Measurements from ENCODE around the gene ENOX1. TPM values are rescaled to one million over a fixed set of nuclear protein-coding genes. Genes with fewer than 3 reads are reported as not detected.

Gene ENOX1
- total RNA-seq, 1 experiment from 2014 or later, result 1.8 TPM

GRCh38 chr13:43185226-43185625 is 601.5 kb downstream of the ENOX1 start:
- H3K9me3 Mint-ChIP-seq (ENCODE audit: unreplicated experiment), result no peaks in the 10 kb centered on the region
- no peaks in the 10 kb centered on the region for H3K36me3 Mint-ChIP-seq (ENCODE audit: insufficient read depth, unreplicated experiment)
- no peak overlapping the region for H3K27ac Mint-ChIP-seq (ENCODE audit: low read depth, unreplicated experiment)
- H3K4me1 Mint-ChIP-seq (ENCODE audit: insufficient read depth, unreplicated experiment), result no peaks in the 10 kb centered on the region
- no peaks in the 10 kb centered on the region for H3K27me3 Mint-ChIP-seq (ENCODE audit: insufficient read depth, unreplicated experiment)
- ChIA-PET POLR2A (no interaction called here), CTCF (no interaction called here)
- BruUV-seq (replicated peaks), result no TSS peak
- intact Hi-C loops (cut with micrococcal nuclease), result no loop called here
- no peak for TF ChIP-seq CTCF (IDR thresholded peaks at IDR 0.05; ENCODE audit: unreplicated experiment)
- DNase-seq (ENCODE audit: unreplicated experiment), result no peak
- H3K4me3 Mint-ChIP-seq (ENCODE audit: unreplicated experiment), result no peak overlapping the region

- POLR2A ChIA-PET, result no interaction called here
- no peak for DNase-seq (ENCODE audit: unreplicated experiment)
- H3K9me3 Mint-ChIP-seq (ENCODE audit: unreplicated experiment), result no peaks in the 10 kb centered on the region
- H3K4me1 Mint-ChIP-seq (ENCODE audit: insufficient read depth, unreplicated experiment), result no peaks in the 10 kb centered on the region
- intact Hi-C loops (cut with micrococcal nuclease), result no loop called here
- H3K27me3 Mint-ChIP-seq (ENCODE audit: insufficient read depth, unreplicated experiment), result no peaks in the 10 kb centered on the region
- no TSS peak for BruUV-seq (replicated peaks)
- TF ChIP-seq CTCF (IDR thresholded peaks at IDR 0.05; ENCODE audit: unreplicated experiment), result no peak
- H3K4me3 Mint-ChIP-seq (ENCODE audit: unreplicated experiment), result no peak overlapping the region
- CTCF ChIA-PET, result no interaction called here
- H3K36me3 Mint-ChIP-seq (ENCODE audit: insufficient read depth, unreplicated experiment), result no peaks in the 10 kb centered on the region
- H3K27ac Mint-ChIP-seq (ENCODE audit: low read depth, unreplicated experiment), result no peak overlapping the region
Measured at GRCh38 chr13:43180837-43181236, 605.9 kb downstream of the ENOX1 start.

DNA sequence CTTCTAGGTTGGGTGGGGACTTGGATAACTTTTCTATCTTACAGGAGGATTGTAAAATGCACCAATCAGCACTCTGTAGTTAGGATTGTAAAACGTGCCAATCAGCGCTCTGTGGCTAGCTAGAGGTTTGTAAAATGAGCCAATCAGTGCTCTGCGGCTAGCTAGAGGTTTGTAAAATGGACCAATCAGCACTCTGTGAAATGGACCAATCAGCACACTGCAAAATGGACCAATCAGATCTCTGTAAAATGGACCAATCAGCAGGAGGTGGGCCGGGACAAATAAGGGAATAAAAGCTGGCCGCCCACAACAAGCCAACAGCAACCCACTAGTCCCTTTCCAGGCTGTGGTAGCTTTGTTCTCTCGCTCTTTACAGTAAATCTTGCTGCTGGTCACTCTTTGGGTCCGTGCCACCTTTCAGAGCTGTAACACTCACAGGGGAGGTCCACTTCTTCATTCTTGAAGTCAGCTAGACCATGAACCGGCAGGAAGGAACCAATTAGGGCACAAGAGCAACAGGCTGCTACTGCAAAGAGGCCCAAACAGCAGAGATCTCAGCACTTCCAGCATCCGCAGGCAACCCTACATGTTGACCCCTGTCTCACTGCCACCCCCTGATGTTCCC is 606.6 kb downstream of the ENOX1 start:
- intact Hi-C loops (cut with micrococcal nuclease), result no loop called here
- TF ChIP-seq CTCF (IDR thresholded peaks at IDR 0.05; ENCODE audit: unreplicated experiment), result no peak
- no peak for DNase-seq (ENCODE audit: unreplicated experiment)
- Mint-ChIP-seq H3K9me3 (ENCODE audit: unreplicated experiment) (no peaks in the 10 kb centered on the region), H3K4me1 (ENCODE audit: insufficient read depth, unreplicated experiment) (no peaks in the 10 kb centered on the region), H3K36me3 (ENCODE audit: insufficient read depth, unreplicated experiment) (no peaks in the 10 kb centered on the region), H3K27ac (ENCODE audit: low read depth, unreplicated experiment) (no peak overlapping the region), H3K27me3 (ENCODE audit: insufficient read depth, unreplicated experiment) (no peaks in the 10 kb centered on the region), H3K4me3 (ENCODE audit: unreplicated experiment) (no peak overlapping the region)
- CTCF ChIA-PET, result no interaction called here
- BruUV-seq (replicated peaks), result no TSS peak
- POLR2A ChIA-PET, result no interaction called here

GRCh38 chr13:43171489-43171888 is 615.3 kb downstream of the ENOX1 start:
- TF ChIP-seq CTCF (IDR thresholded peaks at IDR 0.05; ENCODE audit: unreplicated experiment), result no peak
- ChIA-PET CTCF (no interaction called here), POLR2A (no interaction called here)
- no peaks in the 10 kb centered on the region for H3K4me1 Mint-ChIP-seq (ENCODE audit: insufficient read depth, unreplicated experiment)
- no TSS peak for BruUV-seq (replicated peaks)
- intact Hi-C loops (cut with micrococcal nuclease), result no loop called here
- no peak for DNase-seq (ENCODE audit: unreplicated experiment)
- no peaks in the 10 kb centered on the region for H3K27me3 Mint-ChIP-seq (ENCODE audit: insufficient read depth, unreplicated experiment)
- H3K36me3 Mint-ChIP-seq (ENCODE audit: insufficient read depth, unreplicated experiment), result no peaks in the 10 kb centered on the region
- no peak overlapping the region for H3K4me3 Mint-ChIP-seq (ENCODE audit: unreplicated experiment)
- no peak overlapping the region for H3K27ac Mint-ChIP-seq (ENCODE audit: low read depth, unreplicated experiment)
- H3K9me3 Mint-ChIP-seq (ENCODE audit: unreplicated experiment), result no peaks in the 10 kb centered on the region

All from MCF 10A (cell line).